Myocyte (in vitro differentiated cells): Measurements from ENCODE around the gene OPCML. TPM values are rescaled to one million over a fixed set of nuclear protein-coding genes. Genes with fewer than 3 reads are reported as not detected.

ENCODE experiments used
- DNase-seq: peaks from one replicate; pipeline ENCODE4 v3.0.0-alpha.2; 2012; ENCODE audit warnings: low read depth
- total RNA-seq: library from RNA; depleted of rRNA; stranded (reverse); fragments of >200 nt; gene quantifications from 2 replicates; pipeline ENCODE4 v1.2.3, GENCODE V29; 2014

The OPCML gene
- total RNA-seq, 1 donor from 2014 or later, result not detected

GRCh38 chr11:132821014-132821413, 711.3 kb downstream of the OPCML start:
- DNase-seq, result no peak

- DNase-seq, result no peak
These were observed 713.4 kb downstream of the OPCML start for GRCh38 chr11:132818951-132819350.

- DNase-seq, result no peak
These were observed 714.9 kb downstream of the OPCML start for GRCh38 chr11:132817387-132817786.

- no peak for DNase-seq
These were observed 717.9 kb downstream of the OPCML start for GRCh38 chr11:132814410-132814809.

- no peak for DNase-seq
These were observed 720.7 kb downstream of the OPCML start for GRCh38 chr11:132811649-132812048.

- DNase-seq, result no peak
These were observed 723.2 kb downstream of the OPCML start for GRCh38 chr11:132809070-132809469.

GRCh38 chr11:132804258-132804657, 728.0 kb downstream of the OPCML start:
- DNase-seq, result no peak

- DNase-seq, result no peak
These were observed 728.9 kb downstream of the OPCML start for GRCh38 chr11:132803436-132803835.

GRCh38 chr11:132802947-132803346, 729.4 kb downstream of the OPCML start:
- no peak for DNase-seq

- no peak for DNase-seq
These were observed 738.5 kb downstream of the OPCML start for GRCh38 chr11:132793831-132794230.

GRCh38 chr11:132792341-132793140, 739.8 kb downstream of the OPCML start:
- no peak for DNase-seq

- no peak for DNase-seq
These were observed 741.3 kb downstream of the OPCML start for GRCh38 chr11:132790971-132791370.

- no peak for DNase-seq
These were observed 741.8 kb downstream of the OPCML start for GRCh38 chr11:132790466-132790865.

- no peak for DNase-seq
These were observed 743.4 kb downstream of the OPCML start for GRCh38 chr11:132788816-132789325.

GRCh38 chr11:132785878-132786277, 746.4 kb downstream of the OPCML start:
- no peak for DNase-seq

- no peak for DNase-seq
These were observed 747.9 kb downstream of the OPCML start for GRCh38 chr11:132784441-132784840.

- DNase-seq, result no peak
These were observed 750.2 kb downstream of the OPCML start for GRCh38 chr11:132782102-132782501.

GRCh38 chr11:132780046-132780445, 752.3 kb downstream of the OPCML start:
- no peak for DNase-seq

- no peak for DNase-seq
These were observed 752.8 kb downstream of the OPCML start for GRCh38 chr11:132779497-132779896.

- DNase-seq, result no peak
These were observed 755.0 kb downstream of the OPCML start for GRCh38 chr11:132777067-132777975.

GRCh38 chr11:132773751-132774150, 758.5 kb downstream of the OPCML start:
- DNase-seq, result no peak
